K562 (cell line): Measurements from ENCODE around the gene AKT2. TPM values are rescaled to one million over a fixed set of nuclear protein-coding genes. Genes with fewer than 3 reads are reported as not detected.

ENCODE experiments used
- ASH1L ChIP-seq: fragments of 450-650 bp; IDR thresholded peaks from 2 replicates; pipeline ENCODE4 v1.6.1; 2018; ENCODE audit warnings: borderline replicate concordance, mild to moderate bottlenecking, low read depth; ENCODE audit not compliant: partially characterized antibody
- CHD7 ChIP-seq: fragments of 200-600 bp; sonication (generic); IDR thresholded peaks from one replicate; pipeline ENCODE4 v1.6.1; 2012; ENCODE audit warnings: mild to moderate bottlenecking, low read depth, low read length, inconsistent platforms
- FOXA1 ChIP-seq: fragments of 450-650 bp; IDR thresholded peaks from 2 replicates; pipeline ENCODE4 v1.6.1; 2016; ENCODE audit warnings: mild to moderate bottlenecking, borderline replicate concordance
- FOXM1 ChIP-seq, 2 experiments: fragments of 450-650 bp in 1 of 2; sonication (generic) in 1 of 2; formaldehyde crosslinking in 1 of 2; IDR thresholded peaks; 2 replicates each; pipeline versions ENCODE4 v1.6.1 to v1.9.0; 2017 to 2022; ENCODE audit warnings: low read depth in 2 of 2, mild to moderate bottlenecking in 2 of 2, missing genetic modification reagents in 1 of 2, moderate library complexity in 1 of 2
- HDGF ChIP-seq: fragments of 450-650 bp; IDR thresholded peaks from 2 replicates; pipeline ENCODE4 v1.6.1; 2016
- MAFK ChIP-seq: IDR thresholded peaks from 2 replicates; pipeline ENCODE4 v1.6.1; 2011; ENCODE audit warnings: low read length, improper control_type of control experiment
- NEUROD1 ChIP-seq: fragments of 150-350 bp; IDR thresholded peaks from 2 replicates; pipeline ENCODE4 v1.6.1; 2014; ENCODE audit warnings: borderline replicate concordance, low read length, low read depth; ENCODE audit not compliant: partially characterized antibody
- NFIC ChIP-seq: fragments of 450-650 bp; IDR thresholded peaks from 2 replicates; pipeline ENCODE4 v1.6.1; 2017; ENCODE audit warnings: mild to moderate bottlenecking, inconsistent platforms
- NFXL1 ChIP-seq: fragments of 450-650 bp; formaldehyde crosslinking; IDR thresholded peaks from 2 replicates; pipeline ENCODE4 v1.4.0; 2021; ENCODE audit warnings: mild to moderate bottlenecking
- RBM17 ChIP-seq: fragments of 200-400 bp; formaldehyde crosslinking; IDR thresholded peaks from 2 replicates; pipeline ENCODE4 v1.6.1; 2017; ENCODE audit warnings: low read depth, mild to moderate bottlenecking, low read length, borderline replicate concordance
- RBM39 ChIP-seq: fragments of 200-400 bp; formaldehyde crosslinking; optimal IDR thresholded peaks from 2 replicates; pipeline ENCODE3; 2018; ENCODE audit warnings: low read depth, low read length
- SMARCC2 ChIP-seq: fragments of 450-650 bp; IDR thresholded peaks from 2 replicates; pipeline ENCODE4 v1.6.1; 2017; ENCODE audit warnings: antibody characterized with exemption, moderate library complexity, mild to moderate bottlenecking, low read depth
- TCFL5 ChIP-seq: fragments of 250-450 bp; sonication (Bioruptor Pico); conservative IDR thresholded peaks from 2 replicates; pipeline ENCODE4 v1.6.1; 2021; ENCODE audit warnings: mild to moderate bottlenecking, moderate library complexity, matching md5 sums
- ZNF212 ChIP-seq: fragments of 450-650 bp; formaldehyde crosslinking; IDR thresholded peaks from 2 replicates; pipeline ENCODE4 v1.4.0; 2020; ENCODE audit warnings: mild to moderate bottlenecking
- ZNF57 ChIP-seq: fragments of 450-650 bp; formaldehyde crosslinking; IDR thresholded peaks from 2 replicates; pipeline ENCODE4 v1.4.0; 2020; ENCODE audit warnings: mild to moderate bottlenecking, moderate library complexity
- polyA plus RNA-seq, 8 experiments: library from polyadenylated mRNA; depleted of rRNA in 4 of 8; stranded (reverse) in 5 of 8; unstranded in 3 of 8; fragments of >200 nt; fragmentation: Nextera tagmentation in 2 of 8; fragmentation: Illumina TruSeq in 1 of 8; extraction: Ambion mirVana in 2 of 8; extraction: Trizol in 1 of 8; gene quantifications; 2 replicates each; pipeline versions ENCODE4 v1.2.1 to v1.2.3, GENCODE V29; 2011 to 2014; ENCODE audit warnings: inconsistent platforms in 1 of 8, missing spikeins in 1 of 8
- total RNA-seq, 7 experiments: library from RNA; depleted of rRNA in 6 of 7; stranded (reverse); fragments of >200 nt in 6 of 7; fragmentation: Illumina TruSeq in 2 of 7; extraction: Trizol in 2 of 7; gene quantifications; 2 replicates each; pipeline versions ENCODE4 v1.2.1 to v1.2.3, GENCODE V29; 2011 to 2021; ENCODE audit warnings: low replicate concordance in 1 of 7
- TF ChIP-seq, protein P1 (sequence below): sonication (generic); formaldehyde crosslinking; IDR thresholded peaks from 2 replicates; pipeline ENCODE4 v1.9.0; 2022; ENCODE audit warnings: mild to moderate bottlenecking, missing genetic modification reagents

Gene AKT2
- total and polyA plus RNA-seq, 9 of the 15 experiments (the other 6 are each of a cell fraction or from before 2014, with no cell fraction given) = 1.1 to 132 (median 67.7) TPM

DNA sequence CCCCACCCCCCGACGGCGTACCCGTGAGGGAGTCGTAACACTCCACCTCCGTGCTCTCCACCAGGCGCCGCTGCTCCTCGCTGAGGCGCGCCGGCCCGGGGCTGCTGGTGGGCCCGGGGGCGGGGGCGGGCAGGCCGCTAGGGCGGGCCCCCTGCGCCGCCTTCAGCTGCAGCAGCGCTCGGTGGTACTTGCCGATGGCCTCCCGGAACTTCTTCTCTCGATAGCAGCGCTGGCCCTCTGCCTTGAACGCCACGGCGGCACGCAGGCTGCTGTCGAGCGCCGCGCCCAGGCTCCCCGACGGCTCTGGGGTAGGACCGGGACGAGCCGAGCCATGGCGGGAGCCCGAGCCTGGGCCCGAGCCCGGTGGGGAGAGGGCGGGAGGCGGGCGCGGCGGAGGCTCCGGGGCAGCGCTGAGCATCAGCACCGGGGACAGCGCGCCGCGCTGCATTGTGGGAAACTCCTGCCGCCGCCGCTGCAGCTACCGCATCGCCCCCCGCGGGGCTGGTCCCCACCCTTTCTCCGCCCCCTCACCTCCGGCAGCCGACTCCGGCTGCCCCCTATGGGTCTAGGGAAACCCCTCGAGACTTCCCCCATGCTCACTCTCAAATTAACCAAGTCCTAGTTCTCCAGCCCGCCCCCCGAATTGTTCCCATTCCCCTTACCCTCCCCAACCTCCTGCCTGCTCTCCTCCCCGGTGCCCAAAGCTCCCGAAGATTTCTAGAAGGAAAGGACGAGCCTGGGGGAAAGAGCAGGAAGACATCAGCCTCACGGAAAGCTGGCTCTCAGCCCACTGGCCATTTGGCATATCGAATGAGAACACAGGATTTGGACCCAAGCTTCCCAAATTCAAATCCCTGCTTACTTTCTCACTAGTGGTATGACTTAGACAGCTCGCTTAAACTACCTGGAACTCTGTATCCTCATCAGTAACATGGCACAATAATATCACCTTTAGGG lies 66.9 kb downstream of the AKT2 start, which contains the start of gene TTC9B (continued):
- no peak for TF ChIP-seq CHD7
- TF ChIP-seq RBM39 = no peak
- no peak for TF ChIP-seq ZNF212
- TF ChIP-seq FOXM1 (IDR thresholded peaks at IDR 0.05; ENCODE audit: low read depth) = no peak
- TF ChIP-seq FOXM1 (CRISPR knock-in tag; IDR thresholded peaks at IDR 0.05; ENCODE audit: low read depth) = no peak
- no peak for TF ChIP-seq HDGF
- TF ChIP-seq ZNF57 (CRISPR knock-in tag) = no peak
- TF ChIP-seq ASH1L = no peak
- no peak for TF ChIP-seq NFXL1 (CRISPR knock-in tag)
- no peak for TF ChIP-seq FOXA1
- TF ChIP-seq RBM17 = no peak
- no peak for TF ChIP-seq SMARCC2
- TF ChIP-seq MAFK = no peak
- TF ChIP-seq NFIC = no peak
- TF ChIP-seq TCFL5 = no peak
- TF ChIP-seq, protein P1, sequence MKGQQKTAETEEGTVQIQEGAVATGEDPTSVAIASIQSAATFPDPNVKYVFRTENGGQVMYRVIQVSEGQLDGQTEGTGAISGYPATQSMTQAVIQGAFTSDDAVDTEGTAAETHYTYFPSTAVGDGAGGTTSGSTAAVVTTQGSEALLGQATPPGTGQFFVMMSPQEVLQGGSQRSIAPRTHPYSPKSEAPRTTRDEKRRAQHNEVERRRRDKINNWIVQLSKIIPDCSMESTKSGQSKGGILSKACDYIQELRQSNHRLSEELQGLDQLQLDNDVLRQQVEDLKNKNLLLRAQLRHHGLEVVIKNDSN (CRISPR knock-in tag) = no peak
- no peak for TF ChIP-seq NEUROD1
